AG04450 (cell line): ENCODE measurements around the gene DSTN. TPM values are rescaled to one million over a fixed set of nuclear protein-coding genes. Genes with fewer than 3 reads are reported as not detected.

Experiments used
- CTCF ChIA-PET: fragments of 300-600, 350-600 bp; formaldehyde crosslinking; extraction: SDS; loops from one replicate; lab custom pipeline; 2022; ENCODE audit warnings: antibody characterized with exemption, inconsistent platforms; lab: Charles Lee
- POLR2A ChIA-PET: fragments of 350-600 bp; formaldehyde crosslinking; extraction: SDS; loops from one replicate; lab custom pipeline; 2021; ENCODE audit warnings: antibody characterized with exemption, inconsistent platforms; lab: Yijun Ruan, JAX
- DNase-seq: peaks from one replicate; pipeline ENCODE4 v3.0.0-alpha.2; 2011; ENCODE audit warnings: low read depth, low spot score
- H3K27ac ChIP-seq: one replicate; pipeline ENCODE4 v1.5.1; 2012; ENCODE audit warnings: low read depth, low read length, control low read depth
- H3K27me3 ChIP-seq: one replicate; pipeline ENCODE4 v1.6.0; 2012; ENCODE audit warnings: low read length; ENCODE audit not compliant: control insufficient read depth, insufficient read depth
- H3K4me3 ChIP-seq: 2 replicates; pipeline ENCODE4 v1.5.1; 2011; ENCODE audit warnings: mild to moderate bottlenecking, low read depth, low read length, control low read depth
- H3K9me3 ChIP-seq: 2 replicates; pipeline ENCODE4 v1.5.1; 2012; ENCODE audit warnings: low read length; ENCODE audit not compliant: control insufficient read depth, insufficient read depth
- polyA plus RNA-seq: library from polyadenylated mRNA; depleted of rRNA; stranded (reverse); fragments of >200 nt; gene quantifications from 2 replicates; pipeline ENCODE4 v1.2.3, GENCODE V29; 2011
- TF ChIP-seq, protein P1 (sequence below): IDR thresholded peaks from 2 replicates; pipeline ENCODE4 v1.5.1; 2011; ENCODE audit warnings: low read depth, low read length, control low read depth, inconsistent platforms

The DSTN gene
- polyA plus RNA-seq, 1 experiment = 414 TPM

- no peak for DNase-seq
These were observed 38.9 kb upstream of the DSTN start, which contains the start of gene BFSP1 for GRCh38 chr20:17530716-17531664. Gene BFSP1 (minus strand): TSS chr20:17531379. CDS start chr20:17531329, 50 bp downstream.

DNA sequence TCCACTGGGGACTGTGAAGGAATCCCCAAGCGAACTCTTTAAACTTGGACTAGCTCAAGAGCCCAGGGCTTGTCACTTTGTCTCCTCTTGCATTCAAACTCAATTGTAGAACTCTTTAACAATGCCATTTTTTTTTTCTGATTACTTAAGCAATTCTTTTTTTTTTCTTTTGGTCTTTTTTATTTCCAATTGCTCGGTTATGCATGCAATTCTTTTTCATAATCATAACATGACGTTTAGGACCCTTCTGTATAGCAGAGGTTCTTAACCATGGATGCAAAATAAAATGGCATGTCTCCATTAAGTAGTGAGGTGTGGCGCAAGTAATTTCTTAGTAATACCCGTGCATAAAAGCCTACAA, 38.2 kb upstream of the DSTN start:
- H3K27ac ChIP-seq = peak overlapping the region; percentile 55
- no peak for DNase-seq
- peaks cover 2% of the 10 kb centered on the region for H3K27me3 ChIP-seq
- peak overlapping the region; percentile 58 for H3K4me3 ChIP-seq
- TF ChIP-seq, protein P1, sequence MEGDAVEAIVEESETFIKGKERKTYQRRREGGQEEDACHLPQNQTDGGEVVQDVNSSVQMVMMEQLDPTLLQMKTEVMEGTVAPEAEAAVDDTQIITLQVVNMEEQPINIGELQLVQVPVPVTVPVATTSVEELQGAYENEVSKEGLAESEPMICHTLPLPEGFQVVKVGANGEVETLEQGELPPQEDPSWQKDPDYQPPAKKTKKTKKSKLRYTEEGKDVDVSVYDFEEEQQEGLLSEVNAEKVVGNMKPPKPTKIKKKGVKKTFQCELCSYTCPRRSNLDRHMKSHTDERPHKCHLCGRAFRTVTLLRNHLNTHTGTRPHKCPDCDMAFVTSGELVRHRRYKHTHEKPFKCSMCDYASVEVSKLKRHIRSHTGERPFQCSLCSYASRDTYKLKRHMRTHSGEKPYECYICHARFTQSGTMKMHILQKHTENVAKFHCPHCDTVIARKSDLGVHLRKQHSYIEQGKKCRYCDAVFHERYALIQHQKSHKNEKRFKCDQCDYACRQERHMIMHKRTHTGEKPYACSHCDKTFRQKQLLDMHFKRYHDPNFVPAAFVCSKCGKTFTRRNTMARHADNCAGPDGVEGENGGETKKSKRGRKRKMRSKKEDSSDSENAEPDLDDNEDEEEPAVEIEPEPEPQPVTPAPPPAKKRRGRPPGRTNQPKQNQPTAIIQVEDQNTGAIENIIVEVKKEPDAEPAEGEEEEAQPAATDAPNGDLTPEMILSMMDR = no peak
- H3K9me3 ChIP-seq = no peaks in the 10 kb centered on the region
- ChIA-PET CTCF (no interaction called here), POLR2A (interaction anchor here (1.1 to 1.2 kb wide), 3 partner anchors 12 to 39 kb away, joined by 4 to 8 read pairs (median 5); partner anchors contain the start of gene DSTN)

More at GRCh38 chr20:17530716-17531664, 38.9 kb upstream of the DSTN start, which contains the start of gene BFSP1:
- TF ChIP-seq, protein P1 = no peak
- ChIA-PET CTCF (interaction anchor here (0.9 kb wide), 1 partner anchor 729 kb away, joined by 3 read pairs; no protein-coding TSS in a partner anchor), POLR2A (interaction anchor here (0.5 to 1.2 kb wide), 4 partner anchors 13 to 39 kb away, joined by 3 to 8 read pairs (median 4); partner anchors contain the start of gene DSTN)
- Histone ChIP-seq H3K4me3 (peak within 1 kb of the TSS; percentile 58), H3K27me3 (peaks cover 2% of the 10 kb centered on the region), H3K9me3 (no peaks in the 10 kb centered on the region), H3K27ac (peak within 1 kb of the TSS; percentile 55)

DNA sequence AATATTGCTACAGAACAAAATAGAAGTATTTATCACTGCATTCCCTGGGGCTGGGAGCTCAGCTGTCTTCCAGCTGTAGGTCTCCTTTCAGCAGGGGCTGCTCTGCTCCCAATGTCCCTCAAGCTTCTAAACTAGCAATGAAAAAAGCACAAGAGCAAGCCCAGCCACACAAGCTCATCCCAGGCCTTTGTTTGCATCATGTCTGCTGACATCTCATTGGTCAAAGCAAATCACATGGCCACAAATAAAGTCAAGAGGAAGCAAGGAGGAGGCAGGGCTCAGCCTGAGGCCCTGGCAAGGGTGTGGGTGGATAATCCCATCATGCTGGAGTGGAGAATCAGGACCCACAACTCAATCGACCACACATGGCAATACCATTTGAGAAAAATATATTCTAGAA, 36.5 kb upstream of the DSTN start:
- H3K9me3 ChIP-seq = no peaks in the 10 kb centered on the region
- ChIA-PET CTCF (interaction anchor here (0.6 to 1.3 kb wide), 5 partner anchors 28 to 423 kb away, joined by 3 to 4 read pairs (median 4); no protein-coding TSS in a partner anchor), POLR2A (no interaction called here)
- no peak for DNase-seq
- no peak overlapping the region for H3K4me3 ChIP-seq
- peaks cover 2% of the 10 kb centered on the region for H3K27me3 ChIP-seq
- TF ChIP-seq, protein P1 = no peak
- no peak overlapping the region for H3K27ac ChIP-seq

- no peak for DNase-seq
- Histone ChIP-seq H3K4me3 (no peak overlapping the region), H3K9me3 (no peaks in the 10 kb centered on the region), H3K27ac (no peak overlapping the region), H3K27me3 (peaks cover 2% of the 10 kb centered on the region)
- TF ChIP-seq, protein P1 = no peak
- CTCF ChIA-PET = no interaction called here
- POLR2A ChIA-PET = no interaction called here
These were observed 35.8 kb upstream of the DSTN start for GRCh38 chr20:17534077-17534476.
